Effector CD8-positive, alpha-beta T cell (primary cell): ENCODE data around the gene LDLRAD4.

Source experiments
- DNase-seq: peaks from one replicate; lab custom pipeline; 2025; lab: John Stamatoyannopoulos, UW

The LDLRAD4 gene

DNA sequence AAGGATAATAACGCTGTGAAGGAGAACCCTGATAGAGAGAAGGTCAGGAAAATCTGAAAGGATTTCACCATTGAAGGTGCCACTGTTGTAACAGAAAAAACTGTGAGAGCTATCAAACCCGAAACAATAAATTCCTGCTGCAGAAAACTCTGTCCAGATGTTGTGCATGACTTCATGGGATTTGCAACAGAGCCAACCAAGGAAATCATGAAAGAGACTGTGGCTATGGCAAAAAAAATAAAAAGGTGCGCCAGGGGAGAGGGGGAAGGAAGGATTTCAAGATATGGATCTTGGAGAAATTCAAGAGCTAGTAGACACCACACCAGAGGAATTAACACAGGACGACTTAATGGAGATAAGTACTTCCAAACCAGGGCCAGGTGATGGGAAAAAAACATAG is 88.0 kb downstream of the LDLRAD4 start:
- no peak for DNase-seq

DNA sequence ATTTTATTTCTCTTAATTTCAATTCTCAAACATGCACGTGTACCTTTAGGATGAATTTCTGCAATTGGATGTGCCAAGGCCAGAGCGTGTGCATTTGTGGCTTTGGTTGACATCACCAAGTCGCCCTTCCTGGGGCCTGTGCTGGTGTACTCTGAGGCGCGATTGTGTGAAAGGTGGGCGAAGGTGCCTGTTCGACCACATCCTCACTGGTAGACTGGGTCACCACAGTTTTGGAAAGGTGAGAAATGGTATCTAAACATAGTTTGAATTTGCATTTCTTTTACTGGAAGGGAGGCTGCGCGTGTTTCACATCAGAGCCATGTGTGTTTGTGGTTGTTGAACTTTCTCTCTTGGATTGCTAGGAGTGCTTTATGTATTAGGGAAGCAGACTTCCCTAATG is 89.8 kb downstream of the LDLRAD4 start:
- no peak for DNase-seq

DNA sequence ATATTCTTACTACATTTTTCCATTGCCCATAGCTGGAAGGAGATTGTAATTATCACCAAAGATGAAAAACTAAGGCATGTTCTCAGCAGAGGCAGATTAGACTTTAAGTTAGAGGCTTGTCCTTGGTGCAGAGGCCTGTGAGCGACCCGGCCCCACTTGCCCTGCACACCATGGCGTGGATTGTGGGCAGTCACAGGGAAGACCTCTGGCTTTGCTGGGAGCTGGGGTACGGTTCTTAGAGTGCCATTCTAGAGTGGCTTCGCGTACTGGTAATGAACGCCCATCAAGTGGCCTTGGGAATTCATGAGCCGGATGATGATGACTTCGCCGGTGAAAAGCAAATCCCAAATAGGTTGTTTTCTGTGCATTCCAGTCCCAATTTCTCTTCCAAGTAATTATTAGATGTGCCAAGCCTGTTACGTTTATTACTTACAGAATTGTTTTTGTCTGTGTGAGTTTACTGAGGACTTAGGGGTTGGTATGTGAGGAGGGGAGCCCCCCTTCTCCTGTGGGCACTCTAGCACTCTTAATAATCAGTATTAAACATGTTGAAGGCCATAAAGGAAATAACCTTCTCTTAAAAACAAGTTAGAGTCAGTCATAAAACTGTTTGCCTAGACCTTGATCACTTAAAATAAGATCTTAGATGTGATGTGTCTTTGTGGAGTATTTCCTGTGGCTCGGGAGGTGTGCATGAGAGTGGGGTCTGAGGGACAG is 90.6 kb downstream of the LDLRAD4 start:
- DNase-seq, result no peak

DNA sequence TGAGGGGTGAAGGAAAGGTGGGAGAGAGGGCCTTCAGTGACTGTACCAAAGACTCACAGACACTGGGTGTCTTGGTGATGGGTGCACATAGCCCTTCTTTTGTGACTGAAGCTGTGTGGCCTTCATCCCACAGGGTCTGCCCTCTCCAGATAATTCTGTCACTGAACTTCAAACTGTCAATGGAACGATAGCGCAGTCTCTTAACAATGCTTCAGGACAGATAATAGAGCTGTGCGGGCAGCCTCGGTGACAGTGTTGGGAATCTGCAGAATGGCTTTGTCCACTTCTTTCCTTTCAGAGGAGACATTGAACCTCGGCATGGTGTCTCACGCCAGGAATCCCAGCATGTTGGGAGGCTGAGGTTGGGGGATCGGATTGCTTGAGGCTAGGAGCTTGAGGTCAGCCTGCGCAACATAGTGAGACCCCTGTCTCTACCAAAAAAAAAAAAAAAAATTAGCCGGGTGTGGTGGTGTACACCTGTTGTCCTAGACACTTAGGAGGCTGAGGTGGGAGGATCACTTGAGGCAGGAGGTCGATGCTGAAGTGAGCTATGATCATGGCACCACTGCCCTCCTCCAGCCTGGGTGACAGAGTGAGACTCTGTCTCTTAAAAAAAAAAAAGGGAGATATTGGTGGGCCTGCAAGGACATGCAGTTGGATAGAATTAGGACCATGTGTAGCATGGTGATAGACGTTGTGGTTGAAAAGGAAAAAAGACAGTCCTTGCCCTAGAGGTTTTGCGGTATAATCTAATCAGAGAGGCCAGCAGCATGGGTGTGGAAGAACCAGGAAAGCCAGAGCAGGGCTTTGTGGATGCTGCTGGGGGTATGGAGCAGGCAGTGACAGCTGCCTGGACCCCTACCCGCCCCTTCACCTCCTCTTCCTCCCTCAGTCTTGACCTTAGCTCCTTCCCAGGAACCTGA is 91.4 kb downstream of the LDLRAD4 start:
- DNase-seq, result no peak

DNA sequence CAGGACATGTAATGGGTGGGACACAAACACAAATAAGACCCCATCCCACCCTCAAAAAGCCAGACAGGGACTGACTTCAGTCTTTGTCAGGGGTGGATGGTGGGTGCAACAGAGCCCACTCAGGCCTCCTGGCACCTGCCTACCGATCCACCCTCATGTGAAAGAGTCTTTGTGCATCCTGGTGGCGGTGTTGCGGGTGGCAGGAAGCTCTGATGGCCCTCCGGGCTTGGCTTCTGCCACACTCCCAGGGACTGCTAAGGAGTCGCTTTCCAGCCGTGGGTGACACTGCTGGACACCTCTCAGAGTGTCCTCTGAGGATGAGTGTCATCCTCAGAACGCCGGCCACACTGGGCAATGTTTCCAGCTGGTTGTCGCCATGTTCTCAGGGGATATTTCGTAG is 92.6 kb downstream of the LDLRAD4 start:
- no peak for DNase-seq

DNA sequence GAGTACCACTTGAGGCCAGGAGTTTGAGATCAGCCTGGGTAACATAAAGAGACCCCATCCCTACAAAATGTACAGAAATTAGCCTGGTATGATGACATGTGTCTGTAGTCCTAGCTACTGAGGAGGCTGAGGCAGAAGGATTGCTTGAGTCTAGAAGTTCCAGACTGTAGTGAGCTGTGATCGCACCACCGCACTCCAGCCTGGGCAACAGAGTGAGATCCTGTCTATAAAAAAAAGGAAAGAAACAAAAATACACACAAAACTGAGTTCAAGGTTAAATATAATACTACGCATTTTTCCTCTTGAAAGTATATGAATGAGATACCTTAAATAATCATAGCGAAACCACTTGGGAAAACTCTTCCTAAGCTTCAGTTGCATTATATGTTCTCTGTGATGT is 94.0 kb downstream of the LDLRAD4 start:
- DNase-seq, result no peak

DNA sequence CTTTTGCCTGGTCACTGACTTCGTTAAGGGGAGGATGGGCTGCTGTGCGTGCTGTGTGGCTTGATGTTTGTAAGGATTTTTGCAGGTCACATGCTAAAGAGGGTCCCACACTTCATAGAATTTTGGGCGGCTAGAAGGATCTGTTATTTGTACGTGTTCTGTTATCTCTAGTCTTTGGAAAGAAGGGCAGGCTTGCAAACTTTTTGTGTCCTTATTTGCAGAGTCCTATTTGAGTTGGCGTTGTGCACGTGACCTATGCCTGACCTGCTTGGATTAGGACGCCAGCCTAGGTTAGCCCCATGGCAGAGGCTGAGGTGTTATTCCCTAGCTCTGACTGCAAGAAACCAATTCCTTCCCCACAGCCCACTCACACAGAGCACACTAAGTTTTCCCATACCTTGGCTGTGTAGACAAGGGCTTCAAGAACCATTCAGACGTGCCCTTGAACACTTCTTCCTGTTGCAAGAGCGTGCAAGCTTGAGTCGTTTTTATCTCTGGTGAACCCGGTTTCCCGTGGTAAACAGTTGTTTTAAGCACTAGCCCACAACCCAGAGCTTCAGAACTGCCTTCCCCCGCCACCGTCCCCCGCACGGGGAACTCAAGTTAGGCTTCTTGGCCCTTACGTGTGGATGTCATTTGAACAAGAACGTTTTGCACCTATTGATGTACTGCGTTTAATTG is 94.6 kb downstream of the LDLRAD4 start:
- no peak for DNase-seq

DNA sequence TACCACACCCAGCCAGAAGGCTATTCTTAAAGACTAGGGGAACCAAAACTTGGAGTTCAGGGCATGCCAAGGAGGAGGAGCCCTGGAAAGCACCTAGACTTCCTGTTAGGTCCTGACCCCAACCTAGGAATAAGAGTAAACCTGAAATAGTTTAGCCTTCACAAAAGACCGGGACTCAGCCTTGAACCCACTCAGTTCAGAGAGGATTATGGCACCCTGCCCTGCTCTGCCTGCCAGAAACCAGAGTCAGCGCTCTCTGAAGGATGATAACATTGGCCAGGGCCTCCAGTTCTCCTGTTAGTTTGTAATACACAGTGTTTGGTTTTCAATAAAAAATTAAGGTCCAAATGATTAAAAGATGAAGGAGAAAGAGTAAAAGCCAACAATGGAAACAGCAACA is 96.4 kb downstream of the LDLRAD4 start:
- DNase-seq, result no peak

DNA sequence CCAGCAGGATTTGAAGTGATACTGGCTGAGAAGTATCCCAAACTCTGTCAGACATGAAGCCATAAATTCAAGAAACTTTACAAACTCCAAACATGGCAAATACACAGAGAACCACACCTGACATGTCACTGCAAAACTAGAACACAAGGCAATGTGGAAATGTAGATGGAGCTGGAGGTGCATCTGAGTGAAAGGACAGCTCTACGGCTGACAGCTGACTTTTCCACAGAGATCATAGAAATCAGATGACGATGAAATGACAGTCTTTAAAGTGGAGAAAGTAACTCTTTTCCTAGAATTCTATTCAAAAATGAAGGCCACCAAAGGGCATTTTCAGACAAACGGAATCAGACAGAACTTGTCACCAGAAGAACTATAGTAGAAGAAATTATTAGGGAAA is 97.5 kb downstream of the LDLRAD4 start:
- no peak for DNase-seq

DNA sequence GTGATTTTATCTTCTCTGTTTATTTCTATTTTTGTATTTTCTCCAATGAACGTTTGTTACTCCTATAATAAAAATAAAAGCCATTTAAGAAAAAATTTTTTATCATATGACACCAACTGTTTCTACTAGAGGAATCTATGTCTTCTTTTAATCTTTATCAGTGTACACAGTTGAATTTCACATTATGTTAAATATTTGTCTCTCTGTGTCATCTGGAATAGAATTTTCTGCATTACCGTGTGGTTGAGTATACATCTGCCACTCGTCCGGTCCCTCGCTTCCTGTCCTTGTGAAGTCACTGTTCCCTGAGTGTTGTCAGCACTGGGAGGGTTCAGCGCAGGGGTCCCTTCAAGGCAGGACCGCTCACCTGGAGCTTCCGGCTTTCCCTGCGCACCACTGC is 99.2 kb downstream of the LDLRAD4 start:
- DNase-seq, result no peak

DNA sequence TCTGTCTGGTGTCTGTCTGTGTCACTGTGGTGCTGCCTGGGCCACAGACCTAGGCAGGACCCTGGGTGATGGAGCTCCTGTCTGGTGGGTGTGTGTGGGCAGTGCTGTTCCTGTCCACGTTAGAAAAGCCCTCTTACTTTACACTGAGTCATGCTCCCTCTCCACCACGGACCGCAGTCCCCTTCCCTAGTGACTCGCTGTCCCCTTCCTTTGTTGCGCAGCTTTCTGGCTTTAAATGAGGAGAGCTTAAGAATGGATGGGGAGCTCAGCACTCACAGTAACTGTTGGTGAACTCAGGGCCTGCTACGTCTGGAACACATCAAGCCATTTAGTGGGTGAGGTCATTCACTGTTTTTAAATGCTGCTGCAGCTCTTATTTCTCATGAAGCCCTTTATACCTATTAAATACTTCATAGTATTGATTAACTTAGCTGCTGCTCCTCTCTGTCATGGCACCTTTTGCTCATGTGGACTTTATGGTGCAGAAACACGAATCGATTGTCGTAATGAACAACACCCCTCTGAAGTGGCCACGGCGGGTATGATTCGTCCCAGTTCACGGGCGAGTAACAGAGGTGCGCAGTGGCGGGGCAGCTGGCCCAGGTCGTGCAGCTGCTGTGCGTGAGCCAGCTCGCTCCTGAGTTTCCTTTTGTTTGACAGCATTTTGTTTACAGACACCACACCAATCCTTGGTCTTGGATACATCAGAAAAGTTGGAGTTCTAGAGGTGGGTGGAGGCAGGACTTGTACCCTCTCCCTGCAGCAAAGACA is 100.4 kb downstream of the LDLRAD4 start:
- DNase-seq, result no peak

DNA sequence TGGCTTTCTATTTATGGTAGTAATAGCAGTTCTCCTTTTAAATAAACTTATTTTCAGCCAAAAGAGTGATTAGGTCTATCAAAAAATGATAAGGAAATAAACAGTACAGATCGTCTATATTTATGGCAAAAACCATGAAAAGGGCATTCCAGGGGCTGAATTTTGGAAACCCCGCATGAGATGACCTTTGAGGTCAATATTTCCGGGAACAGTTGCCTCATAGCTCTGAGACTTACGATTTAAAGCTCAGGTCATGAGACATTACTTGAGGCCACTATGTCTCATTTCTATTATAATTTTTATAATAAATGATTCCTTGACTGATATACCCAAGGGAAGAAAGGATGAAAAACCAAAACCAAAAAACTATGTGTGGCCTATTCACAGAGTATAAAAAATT is 101.1 kb downstream of the LDLRAD4 start:
- no peak for DNase-seq

DNA sequence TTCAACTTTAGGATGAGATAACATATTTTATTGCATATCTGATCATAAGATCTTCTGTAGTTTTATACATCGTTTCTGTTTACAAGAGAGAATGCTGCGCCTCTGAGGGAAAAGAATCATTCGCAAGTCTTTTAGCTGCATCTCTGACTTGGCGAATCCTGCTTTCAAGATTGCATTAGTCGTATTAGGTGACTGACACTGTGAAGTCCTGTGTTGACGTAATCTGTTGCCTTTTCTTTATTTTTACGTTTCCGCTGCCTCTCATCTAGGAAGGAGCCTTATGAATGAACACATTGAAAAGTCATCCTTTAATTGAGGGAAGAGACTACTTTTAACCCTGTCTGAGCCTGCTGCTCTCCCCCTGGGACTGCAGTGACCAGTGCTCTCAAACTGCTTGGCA is 101.5 kb downstream of the LDLRAD4 start:
- DNase-seq, result no peak

DNA sequence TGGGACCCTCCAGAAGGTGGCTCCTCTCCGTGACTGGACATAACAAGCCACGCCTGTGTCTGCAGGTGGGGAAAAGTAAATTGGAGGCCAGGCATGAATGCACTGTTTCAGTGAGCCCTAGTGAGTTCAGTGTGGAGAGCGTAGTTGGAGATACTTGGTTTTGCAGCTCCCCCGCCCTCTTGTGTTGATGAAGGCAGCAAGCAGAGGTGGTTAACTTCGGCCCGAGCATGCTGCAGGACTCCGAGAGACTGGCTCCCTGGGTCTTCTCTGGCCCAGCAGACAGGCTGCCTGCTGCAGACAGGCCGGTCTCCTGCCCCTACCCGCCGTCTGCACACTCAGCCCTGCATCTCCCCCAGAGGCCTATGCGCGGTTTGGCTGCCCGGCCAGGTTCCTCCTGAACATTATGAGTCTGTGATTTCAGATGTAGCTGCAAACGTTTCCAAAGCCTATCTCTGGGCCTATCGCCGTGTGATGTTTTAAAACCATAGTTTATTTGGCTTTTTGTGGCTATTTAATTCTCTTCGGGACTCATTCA is 102.4 kb downstream of the LDLRAD4 start:
- DNase-seq, result no peak

DNA sequence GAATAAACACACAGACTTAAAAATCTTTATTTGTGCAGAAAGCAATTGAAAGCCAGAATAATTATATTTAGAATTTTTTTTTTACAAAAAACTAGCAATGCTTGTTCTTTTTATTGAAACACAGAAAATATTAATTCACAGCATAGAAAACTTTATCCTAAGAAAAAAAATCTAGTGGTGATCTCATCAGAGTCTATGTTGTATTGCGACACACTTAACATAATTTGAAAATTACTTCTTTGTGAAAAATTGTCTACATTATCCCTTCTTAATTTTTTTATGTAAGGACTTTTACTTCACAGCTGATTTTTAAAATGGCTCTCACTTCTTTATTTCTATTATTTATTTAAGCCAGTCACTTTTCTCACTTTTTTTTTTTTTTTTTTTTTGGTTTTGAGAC is 103.4 kb downstream of the LDLRAD4 start:
- DNase-seq, result no peak

DNA sequence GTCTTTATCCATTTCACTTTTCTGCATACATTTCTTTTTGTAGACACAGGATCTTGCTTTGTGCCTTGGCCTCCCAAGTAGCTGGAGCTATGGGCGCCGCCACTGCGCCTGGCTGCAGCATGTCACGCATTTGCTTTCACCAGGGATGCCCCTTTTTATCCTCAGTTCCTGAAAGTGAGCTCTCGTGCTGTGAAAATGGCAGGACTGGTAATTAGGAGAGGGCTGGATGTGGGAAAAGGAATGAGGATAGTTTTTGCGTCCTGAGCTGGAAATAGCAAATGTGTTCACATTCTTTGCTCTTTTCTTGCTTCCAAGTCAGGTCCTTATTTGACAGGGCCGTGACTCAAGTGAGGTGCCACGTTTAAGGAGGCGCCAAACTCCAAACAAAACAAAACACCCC is 104.6 kb downstream of the LDLRAD4 start:
- DNase-seq, result no peak

DNA sequence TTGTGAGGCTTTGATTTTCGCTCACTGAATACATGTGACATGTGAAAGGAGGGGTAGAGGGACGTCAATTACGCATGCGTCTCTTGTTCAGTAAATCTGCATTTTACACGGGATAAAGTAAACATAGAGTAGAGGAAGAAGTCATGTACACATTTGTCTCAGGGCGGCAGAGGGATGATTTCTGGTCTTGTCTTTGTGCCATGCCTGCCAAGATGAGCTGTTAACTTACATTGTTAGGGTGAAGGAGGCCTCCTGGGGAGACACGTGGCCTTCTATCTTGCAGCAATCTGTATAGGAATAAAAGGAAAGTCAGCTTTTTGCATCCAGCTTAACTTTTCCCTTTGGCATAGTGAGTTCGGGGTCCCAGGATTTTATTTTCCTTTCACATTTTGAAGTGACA is 106.3 kb downstream of the LDLRAD4 start:
- DNase-seq, result no peak

DNA sequence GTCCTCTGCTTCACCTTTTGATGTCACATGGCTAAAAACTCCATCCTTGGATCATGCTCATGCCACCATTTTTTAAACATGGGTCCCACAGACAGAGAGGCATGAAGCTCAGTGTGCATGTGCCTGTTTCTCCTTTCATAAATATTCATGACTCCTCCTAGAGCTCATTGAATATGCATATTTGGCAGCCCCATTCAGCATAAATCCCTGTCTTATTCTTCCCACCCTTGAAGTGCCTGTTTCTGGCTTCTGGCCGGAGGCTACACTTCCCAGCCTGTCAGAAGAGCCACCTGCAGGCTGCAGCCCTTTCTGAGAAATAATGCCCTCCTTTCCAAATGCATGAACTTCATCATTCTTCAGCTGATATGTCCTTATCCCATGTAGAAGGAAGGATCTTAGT is 109.7 kb downstream of the LDLRAD4 start:
- no peak for DNase-seq

DNA sequence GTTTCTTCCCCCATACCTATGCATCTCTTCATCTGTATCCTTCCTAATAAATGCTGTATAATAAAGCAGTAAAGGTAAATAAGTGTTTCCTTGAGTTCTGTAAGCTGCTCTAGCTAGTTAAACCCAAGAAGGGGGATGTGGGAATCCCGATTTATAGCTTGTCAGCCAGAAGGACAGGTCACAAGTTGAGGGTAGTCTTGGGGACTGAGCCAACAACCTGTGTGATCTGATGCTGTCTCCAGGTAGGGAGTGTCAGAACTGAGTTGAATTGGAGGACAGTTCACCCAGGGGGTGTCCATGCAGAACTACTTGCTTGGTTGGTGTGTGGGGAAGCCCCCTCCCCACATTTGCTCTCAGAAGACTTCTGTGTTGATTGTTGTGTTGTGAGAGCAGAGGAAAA is 112.4 kb downstream of the LDLRAD4 start:
- DNase-seq, result no peak

DNA sequence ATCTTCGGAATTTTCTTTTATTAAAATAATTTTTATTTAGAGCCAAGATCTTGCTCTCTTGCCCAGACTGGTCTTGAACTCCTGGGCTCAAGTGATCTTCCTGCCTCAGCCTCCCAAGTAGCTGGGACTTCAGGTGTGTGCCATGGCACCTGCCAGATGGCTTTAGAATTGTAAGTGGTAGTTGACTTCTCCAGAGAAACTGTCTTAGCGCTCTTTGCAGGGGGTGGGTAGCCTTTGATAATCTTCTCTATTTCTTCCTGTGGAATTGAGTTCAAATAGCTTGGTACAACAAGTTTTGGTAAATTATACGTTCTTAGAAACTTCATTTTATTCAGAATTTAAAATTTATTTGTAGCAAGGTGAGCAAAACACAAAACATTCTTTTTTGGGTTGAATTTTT is 113.3 kb downstream of the LDLRAD4 start:
- DNase-seq, result no peak

DNA sequence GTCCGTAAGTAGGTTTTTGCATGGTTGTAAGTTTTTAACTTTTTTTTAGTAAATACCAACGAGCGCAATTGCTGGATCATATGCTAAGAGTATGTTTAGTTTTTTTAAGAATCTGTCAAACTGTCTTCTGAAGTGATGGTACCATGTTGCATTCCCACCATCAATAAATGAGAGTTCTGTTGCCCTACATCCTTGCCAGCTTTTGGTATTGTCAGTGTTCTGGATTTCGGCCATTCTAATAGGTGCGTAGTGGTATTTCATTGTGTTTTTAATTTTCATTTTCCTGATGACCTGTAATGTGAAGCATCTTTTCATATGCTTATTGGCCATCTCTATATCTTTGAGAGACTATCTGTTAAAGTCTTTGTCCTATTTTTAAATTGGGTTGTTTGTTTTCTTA is 114.3 kb downstream of the LDLRAD4 start:
- no peak for DNase-seq

DNA sequence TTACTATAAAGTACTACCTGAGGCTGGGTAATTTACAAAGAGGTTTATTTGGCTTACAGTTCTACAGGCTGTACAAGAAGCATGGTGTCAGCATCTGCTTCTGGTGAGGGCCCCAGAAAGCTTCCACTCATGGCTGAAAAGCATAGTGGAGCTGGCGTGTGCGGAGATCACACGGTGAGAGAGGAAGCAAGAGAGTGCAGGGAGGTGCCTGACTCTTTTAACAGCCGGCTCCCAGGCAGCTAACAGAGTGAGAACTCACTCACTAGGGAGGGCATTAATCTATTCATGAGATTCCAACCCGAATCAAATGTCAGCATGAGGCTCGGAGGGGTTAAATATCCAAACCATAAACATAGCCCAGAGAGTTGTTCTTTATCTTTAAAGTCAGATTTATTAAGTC is 117.3 kb downstream of the LDLRAD4 start:
- no peak for DNase-seq
